GM12891 (cell line): ENCODE data around the gene CRB2.

Experiments used
- DNase-seq: peaks from one replicate; pipeline ENCODE4 v3.0.0; 2011; ENCODE audit warnings: low spot score; ENCODE audit not compliant: insufficient read length
- FAIRE-seq: peaks from 2 replicates; lab custom pipeline; 2011; peaks lifted over from hg19 to GRCh38; lab: Jason Lieb, UNC
- PAX5 ChIP-seq: IDR thresholded peaks from 2 replicates; pipeline ENCODE4 v1.6.1; 2011; ENCODE audit warnings: low read length, moderate library complexity, mild to moderate bottlenecking; ENCODE audit not compliant: insufficient read depth, severe bottlenecking
- POLR2A ChIP-seq: IDR thresholded peaks from 2 replicates; pipeline ENCODE4 v1.6.1; 2011; ENCODE audit warnings: low read depth, low read length, control low read depth
- POLR2AphosphoS5 ChIP-seq: IDR thresholded peaks from 2 replicates; pipeline ENCODE4 v1.6.1; 2011; ENCODE audit warnings: low read depth, low read length, control low read depth
- POU2F2 ChIP-seq: IDR thresholded peaks from 2 replicates; pipeline ENCODE4 v1.6.1; 2011; ENCODE audit warnings: low read depth, mild to moderate bottlenecking, control low read depth, low read length, moderate library complexity
- SPI1 ChIP-seq: IDR thresholded peaks from 2 replicates; pipeline ENCODE4 v1.6.1; 2011; ENCODE audit warnings: low read depth, low read length, control low read depth
- TAF1 ChIP-seq: IDR thresholded peaks from 2 replicates; pipeline ENCODE4 v1.6.1; 2011; ENCODE audit warnings: low read depth, low read length, control low read depth

The CRB2 gene

DNA sequence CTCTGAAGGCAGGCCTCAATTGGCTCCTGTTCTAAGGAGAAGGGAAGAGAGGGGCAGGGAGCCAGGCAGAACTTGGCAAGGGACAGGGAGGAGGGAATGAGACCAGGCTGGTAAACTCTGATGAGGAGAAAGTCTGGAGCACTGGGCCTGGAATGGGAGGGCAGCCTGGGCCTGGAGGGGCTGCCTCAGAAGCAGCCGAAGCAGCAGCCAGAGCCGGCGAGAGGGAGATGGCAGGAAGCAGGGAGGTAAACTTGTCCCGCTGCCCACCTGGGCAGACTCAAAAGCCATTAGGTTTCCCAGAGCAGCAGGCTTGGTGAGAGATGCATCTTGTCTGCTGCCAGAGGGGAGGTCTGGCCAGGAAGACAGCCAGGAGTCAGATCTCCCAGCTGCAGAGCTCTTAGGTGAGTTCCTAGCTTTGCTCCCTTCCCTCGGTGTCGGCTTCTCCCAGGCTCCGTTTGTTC lies 37.0 kb upstream of the CRB2 start:
- no peak for DNase-seq

GRCh38 chr9:123319541-123320339 lies 36.3 kb upstream of the CRB2 start:
- DNase-seq (no peak), FAIRE-seq (no peak)
- no peak for TF ChIP-seq POLR2AphosphoS5
- TF ChIP-seq POLR2A, result no peak
- TF ChIP-seq SPI1, result no peak
- no peak for TF ChIP-seq PAX5
- TF ChIP-seq TAF1, result no peak
- TF ChIP-seq POU2F2, result no peak

More for the DNA sequence above, 37.0 kb upstream of the CRB2 start:
- TF ChIP-seq POLR2AphosphoS5 (no peak), POLR2A (no peak), PAX5 (no peak), SPI1 (no peak), TAF1 (no peak), POU2F2 (no peak)
- FAIRE-seq, result no peak

DNA sequence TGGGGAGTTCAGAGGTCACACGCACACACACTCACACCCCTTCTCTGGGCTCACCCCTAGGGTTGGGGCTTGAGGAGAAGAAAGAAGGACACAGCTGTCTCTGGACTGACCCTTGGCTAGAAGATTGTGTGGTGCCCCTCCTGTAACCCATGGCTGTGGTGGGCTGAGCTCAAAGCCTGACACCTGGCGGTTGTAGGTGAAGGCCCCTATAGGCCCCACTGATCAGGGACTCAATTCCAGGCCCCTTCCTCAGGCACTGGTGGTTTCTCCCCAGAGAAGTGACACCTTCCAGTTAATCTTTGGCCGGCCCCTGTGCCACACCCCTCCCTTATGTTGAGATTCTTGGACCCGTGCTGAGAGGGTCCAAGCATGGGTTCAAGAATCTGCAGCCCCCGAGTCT lies 35.2 kb upstream of the CRB2 start:
- TF ChIP-seq SPI1, result no peak
- TF ChIP-seq POU2F2, result no peak
- no peak for TF ChIP-seq TAF1
- no peak for TF ChIP-seq POLR2AphosphoS5
- no peak for TF ChIP-seq POLR2A
- TF ChIP-seq PAX5, result no peak
- FAIRE-seq (no peak), DNase-seq (no peak)

GRCh38 chr9:123321616-123322272 lies 34.3 kb upstream of the CRB2 start:
- peak; percentile 72 for FAIRE-seq
- TF ChIP-seq SPI1 (no peak), POU2F2 (no peak), PAX5 (no peak), POLR2AphosphoS5 (no peak), TAF1 (no peak), POLR2A (no peak)

DNA sequence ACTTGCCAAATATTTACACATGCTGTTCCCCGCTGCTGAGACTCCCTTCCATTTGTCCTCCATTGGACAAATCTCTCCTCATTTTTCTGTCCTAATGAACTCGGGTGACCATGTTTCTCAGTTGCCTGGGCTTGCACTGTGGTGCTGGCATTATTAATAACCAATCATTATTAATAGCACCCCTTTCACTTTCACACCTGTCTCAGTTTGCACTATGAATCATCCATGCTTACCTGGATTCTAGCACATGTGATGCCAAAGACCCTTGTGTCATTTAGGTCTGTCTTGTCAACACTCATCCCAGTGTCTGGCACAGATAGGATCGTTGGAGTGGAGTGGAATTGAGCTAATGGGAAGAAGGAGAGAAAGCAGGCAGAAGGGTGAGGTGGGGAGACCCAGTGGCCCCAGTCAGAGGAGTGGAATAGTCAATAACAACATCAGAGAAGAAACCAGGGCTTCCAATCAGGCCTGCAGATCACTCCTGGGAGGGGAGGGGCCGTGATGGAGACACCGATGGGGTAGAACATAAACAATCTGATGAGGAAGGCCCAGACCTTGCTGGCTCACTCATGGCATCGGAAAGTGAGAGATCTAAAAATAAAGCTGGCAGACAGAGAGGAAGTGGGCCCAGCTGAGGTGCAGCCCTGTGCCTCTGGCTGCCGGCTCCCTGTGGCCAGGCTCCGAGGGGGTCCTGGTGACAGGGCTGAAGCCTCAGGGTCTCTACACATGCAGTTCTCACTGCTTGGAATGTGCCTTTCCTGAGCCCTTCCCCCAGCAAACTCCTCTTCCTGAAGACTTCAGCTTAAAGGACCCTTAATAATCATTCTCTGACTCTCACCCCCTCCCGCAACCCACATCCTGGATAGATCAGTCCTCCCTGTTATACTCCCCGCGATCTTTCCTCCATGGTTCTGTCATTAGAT lies 33.5 kb upstream of the CRB2 start:
- DNase-seq (peak; percentile 40), FAIRE-seq (peak; percentile 87)
- TF ChIP-seq PAX5, result no peak
- peak; percentile 28; the same call in 1 of the 2 replicates for TF ChIP-seq POLR2A
- TF ChIP-seq POU2F2, result no peak
- peak; percentile 92 for TF ChIP-seq SPI1
- TF ChIP-seq TAF1, result no peak
- TF ChIP-seq POLR2AphosphoS5, result no peak

More at GRCh38 chr9:123321616-123322272, 34.3 kb upstream of the CRB2 start:
- no peak for DNase-seq

GRCh38 chr9:123323196-123324013 lies 32.6 kb upstream of the CRB2 start:
- no peak for DNase-seq
- FAIRE-seq, result no peak
- TF ChIP-seq POLR2AphosphoS5 (no peak), POLR2A (no peak), PAX5 (no peak), SPI1 (no peak), POU2F2 (no peak), TAF1 (no peak)

- FAIRE-seq (no peak), DNase-seq (no peak)
- TF ChIP-seq PAX5 (no peak), POU2F2 (no peak), POLR2AphosphoS5 (no peak), POLR2A (no peak), TAF1 (no peak), SPI1 (no peak)
Measured at GRCh38 chr9:123324767-123325183, 31.2 kb upstream of the CRB2 start.

GRCh38 chr9:123326187-123326586 lies 29.8 kb upstream of the CRB2 start:
- no peak for DNase-seq
- TF ChIP-seq POU2F2, result no peak
- no peak for TF ChIP-seq SPI1
- no peak for TF ChIP-seq POLR2A
- TF ChIP-seq PAX5, result no peak
- no peak for TF ChIP-seq TAF1
- no peak for TF ChIP-seq POLR2AphosphoS5
- no peak for FAIRE-seq
